Measurements from ENCODE around the gene GRPEL1. TPM values are rescaled to one million over a fixed set of nuclear protein-coding genes. Genes with fewer than 3 reads are reported as not detected.
"Not testable (repeated sequence)": the region's sequence is repeated elsewhere in the genome, so short reads cannot be mapped to it uniquely, and the experiment has no call there.

Gene GRPEL1
- total and polyA plus RNA-seq, 3 experiments from 2014 or later: 54.8 to 94.5 (median 94.0) TPM

DNA sequence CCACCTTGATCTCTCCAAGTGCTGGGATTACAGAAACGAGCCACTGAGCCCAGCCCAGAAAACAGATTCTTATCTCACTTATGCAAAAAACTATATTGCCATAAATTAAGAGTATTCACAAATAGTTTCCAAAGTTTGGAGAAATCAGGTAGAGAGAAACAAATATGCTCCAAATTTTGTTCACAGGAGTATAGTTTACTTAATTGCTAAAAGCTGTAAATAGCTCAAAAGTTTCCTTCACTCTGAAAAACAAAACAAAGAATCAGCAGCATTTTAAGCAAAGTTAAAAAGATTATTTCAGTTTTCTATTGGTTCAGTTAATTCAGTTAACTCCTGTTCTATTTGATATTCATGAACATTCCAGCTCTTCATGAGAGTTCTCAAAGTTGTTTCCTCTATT is 18.5 kb upstream of the GRPEL1 start:
- Histone ChIP-seq H3K4me1 (ENCODE audit: insufficient read depth, low read length) (no peaks in the 10 kb centered on the region), H3K4me3 (ENCODE audit: low read length) (no peak overlapping the region), H3K27ac (ENCODE audit: low read depth, low read length) (no peak overlapping the region), H3K9me3 (ENCODE audit: low read length) (no peaks in the 10 kb centered on the region), H3K36me3 (ENCODE audit: insufficient read depth, low read length) (no peaks in the 10 kb centered on the region), H3K27me3 (ENCODE audit: insufficient read depth, low read length, poor library complexity, severe bottlenecking) (peaks cover 27% of the 10 kb centered on the region)
- ChIA-PET CTCF (interaction anchor here (1.1 kb wide), 1 partner anchor 16 kb away, joined by 3 read pairs; no protein-coding TSS in a partner anchor), POLR2A (interaction anchor here (0.6 kb wide), 1 partner anchor 497 kb away, joined by 4 read pairs; no protein-coding TSS in a partner anchor)
- no peaks in the 10 kb centered on the region for H3K4me1 Mint-ChIP-seq
- H3K4me3 Mint-ChIP-seq: no peak overlapping the region
- H3K27me3 Mint-ChIP-seq: peaks cover 14 to 74% of the 10 kb centered on the region in 2 donors
- no peak for DNase-seq
- H3K9me3 Mint-ChIP-seq: peaks cover 0 to 7% (median 4%) of the 10 kb centered on the region in 5 donors
- H3K27ac Mint-ChIP-seq: no peak overlapping the region
- H3K36me3 Mint-ChIP-seq: peaks cover 0 to 5% (median under 1%) of the 10 kb centered on the region in 3 donors

DNA sequence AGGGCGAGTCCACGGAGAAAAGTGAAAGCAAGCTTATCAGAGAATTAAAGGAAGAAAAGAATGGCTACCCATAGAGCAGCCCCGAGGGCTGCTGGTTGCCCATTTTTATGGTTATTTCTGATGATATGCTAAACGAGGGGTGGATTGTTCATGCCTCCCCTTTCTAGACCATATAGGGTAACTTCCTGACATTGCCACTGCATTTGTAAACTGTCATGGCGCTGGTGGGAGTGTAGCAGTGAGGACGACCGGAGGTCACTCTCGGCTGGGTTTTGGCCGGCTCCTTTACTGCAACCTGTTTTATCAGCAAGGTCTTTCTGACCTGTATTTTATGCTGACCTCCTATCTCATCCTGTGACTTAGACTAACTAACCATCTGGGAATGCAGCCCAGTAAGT is 16.7 kb upstream of the GRPEL1 start:
- POLR2A ChIA-PET; H3K4me3 Mint-ChIP-seq; H3K27ac Mint-ChIP-seq; H3K9me3 Mint-ChIP-seq; H3K27ac ChIP-seq (ENCODE audit: low read depth, low read length); H3K36me3 Mint-ChIP-seq; H3K4me3 ChIP-seq (ENCODE audit: low read length); H3K9me3 ChIP-seq (ENCODE audit: low read length); H3K36me3 ChIP-seq (ENCODE audit: insufficient read depth, low read length); H3K4me1 ChIP-seq (ENCODE audit: insufficient read depth, low read length); H3K4me1 Mint-ChIP-seq; DNase-seq: not testable (repeated sequence)
- peaks cover 10 to 77% of the 10 kb centered on the region in 2 donors for H3K27me3 Mint-ChIP-seq
- H3K27me3 ChIP-seq (ENCODE audit: insufficient read depth, low read length, poor library complexity, severe bottlenecking): peaks cover 27% of the 10 kb centered on the region
- CTCF ChIA-PET: interaction anchor here (1.2 to 1.5 kb wide), 2 partner anchors 16 to 18 kb away, joined by 3 to 4 read pairs; partner anchors contain the start of gene GRPEL1

DNA sequence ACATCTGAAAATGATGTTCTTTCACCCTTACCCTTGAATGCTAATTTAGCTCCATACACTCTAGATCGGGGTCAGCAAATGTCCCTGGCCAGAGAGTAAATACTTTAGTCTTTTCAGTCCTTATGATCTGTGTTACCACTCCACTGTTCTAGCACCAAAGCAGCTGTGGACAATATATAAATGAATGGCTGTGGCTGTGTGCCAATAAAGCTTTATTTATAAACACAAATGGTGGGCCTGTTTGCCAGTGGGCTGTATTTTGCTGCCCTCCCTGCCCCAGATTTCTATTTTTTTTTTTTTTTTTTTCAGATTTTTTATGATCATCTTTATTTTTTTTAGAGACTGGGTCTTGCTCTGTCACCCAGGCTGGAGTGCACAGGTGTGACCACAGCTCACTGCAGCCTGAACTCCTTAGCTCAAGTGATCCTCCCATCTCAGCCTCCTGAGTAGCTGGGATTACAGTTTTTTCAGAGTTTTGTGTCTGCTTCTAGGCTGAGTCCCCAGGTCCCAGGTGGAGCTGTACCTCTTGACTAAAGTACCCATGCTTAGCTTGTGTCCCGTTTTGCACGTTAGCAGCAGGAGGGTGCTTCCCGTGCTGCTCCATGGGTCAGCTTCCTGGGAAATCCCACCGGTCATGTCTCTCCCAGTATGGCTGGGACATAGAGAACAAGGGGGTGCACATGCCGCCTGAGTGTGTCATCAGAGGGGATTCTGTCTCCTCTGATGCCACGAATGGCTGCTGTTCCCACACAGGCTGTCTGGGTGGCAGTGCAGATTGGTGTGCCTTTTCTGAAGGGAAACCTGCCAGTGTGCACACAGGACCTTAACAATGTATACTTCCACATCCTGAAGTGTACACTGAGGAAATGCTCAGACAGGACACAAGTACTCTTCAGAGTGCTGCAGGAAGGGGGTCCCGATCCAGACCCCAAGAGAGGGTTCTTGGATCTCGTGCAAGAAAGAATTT is 16.0 kb upstream of the GRPEL1 start:
- Histone ChIP-seq H3K4me3 (ENCODE audit: low read length) (no peak overlapping the region), H3K9me3 (ENCODE audit: low read length) (no peaks in the 10 kb centered on the region), H3K36me3 (ENCODE audit: insufficient read depth, low read length) (no peaks in the 10 kb centered on the region), H3K4me1 (ENCODE audit: insufficient read depth, low read length) (no peaks in the 10 kb centered on the region), H3K27me3 (ENCODE audit: insufficient read depth, low read length, poor library complexity, severe bottlenecking) (peaks cover 27% of the 10 kb centered on the region), H3K27ac (ENCODE audit: low read depth, low read length) (no peak overlapping the region)
- POLR2A ChIA-PET: interaction anchor here (0.6 to 0.7 kb wide), 2 partner anchors 8 to 40 kb away, joined by 5 to 6 read pairs; no protein-coding TSS in a partner anchor
- CTCF ChIA-PET: interaction anchor here (1.0 to 1.1 kb wide), 3 partner anchors 16 to 45 kb away, joined by 3 to 4 read pairs (median 4); partner anchors contain the start of gene GRPEL1
- H3K36me3 Mint-ChIP-seq: peaks cover 0 to 5% (median 0%) of the 10 kb centered on the region in 3 donors
- peaks cover 10 to 74% of the 10 kb centered on the region in 2 donors for H3K27me3 Mint-ChIP-seq
- no peak overlapping the region for H3K4me3 Mint-ChIP-seq
- DNase-seq: no peak
- H3K4me1 Mint-ChIP-seq: no peaks in the 10 kb centered on the region
- peaks cover 0 to 8% (median 4%) of the 10 kb centered on the region in 5 donors for H3K9me3 Mint-ChIP-seq
- no peak overlapping the region for H3K27ac Mint-ChIP-seq

DNA sequence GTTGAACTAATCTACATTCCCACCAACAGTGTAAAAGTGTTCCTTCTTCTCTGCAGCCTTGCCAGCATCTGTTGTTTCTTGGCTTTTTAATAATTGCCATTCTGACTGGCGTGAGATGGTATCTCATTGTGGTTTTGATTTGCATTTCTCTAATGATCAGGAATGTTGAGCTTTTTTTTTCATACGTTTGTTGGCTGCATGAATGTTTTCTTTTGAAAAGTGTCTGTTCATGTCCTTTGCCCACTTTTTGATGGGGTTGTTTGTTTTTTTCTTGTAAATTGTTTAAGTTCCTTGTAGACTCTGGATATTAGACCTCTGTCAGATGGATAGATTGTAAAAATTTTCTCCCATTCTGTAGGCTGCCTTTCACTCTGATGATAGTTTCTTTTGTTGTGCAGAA is 12.0 kb upstream of the GRPEL1 start:
- H3K36me3 Mint-ChIP-seq: not testable (repeated sequence)

DNA sequence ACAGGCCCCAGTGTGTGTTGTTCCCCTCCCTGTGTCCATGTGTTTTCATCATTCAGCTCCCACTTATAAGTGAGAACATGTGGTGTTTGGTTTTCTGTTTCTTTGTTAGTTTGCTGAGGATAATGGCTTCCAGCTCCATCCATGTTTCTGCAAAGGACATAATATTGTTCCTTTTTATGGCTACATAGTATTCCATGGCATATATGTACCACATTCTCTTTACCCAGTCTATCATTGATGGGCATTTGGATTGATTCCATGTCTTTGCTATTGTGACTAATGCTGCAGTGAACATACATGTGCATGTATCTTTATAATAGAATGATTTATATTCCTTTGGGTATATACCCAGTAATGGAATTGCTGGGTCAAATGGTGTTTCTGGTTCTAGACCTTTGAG is 11.6 kb upstream of the GRPEL1 start:
- not testable (repeated sequence) for H3K36me3 Mint-ChIP-seq; H3K4me1 ChIP-seq (ENCODE audit: insufficient read depth, low read length)

More for the DNA sequence above, 12.0 kb upstream of the GRPEL1 start:
- H3K4me3 Mint-ChIP-seq; H3K4me1 Mint-ChIP-seq; H3K36me3 ChIP-seq (ENCODE audit: insufficient read depth, low read length); POLR2A ChIA-PET; H3K4me1 ChIP-seq (ENCODE audit: insufficient read depth, low read length); DNase-seq; H3K27ac ChIP-seq (ENCODE audit: low read depth, low read length); H3K9me3 Mint-ChIP-seq; H3K27ac Mint-ChIP-seq; H3K9me3 ChIP-seq (ENCODE audit: low read length); H3K4me3 ChIP-seq (ENCODE audit: low read length): not testable (repeated sequence)
- peaks cover 14% of the 10 kb centered on the region for H3K27me3 ChIP-seq (ENCODE audit: insufficient read depth, low read length, poor library complexity, severe bottlenecking)
- CTCF ChIA-PET: interaction anchor here (1.3 kb wide), 1 partner anchor 9 kb away, joined by 4 read pairs; no protein-coding TSS in a partner anchor
- peaks cover 14 to 51% of the 10 kb centered on the region in 2 donors for H3K27me3 Mint-ChIP-seq

DNA sequence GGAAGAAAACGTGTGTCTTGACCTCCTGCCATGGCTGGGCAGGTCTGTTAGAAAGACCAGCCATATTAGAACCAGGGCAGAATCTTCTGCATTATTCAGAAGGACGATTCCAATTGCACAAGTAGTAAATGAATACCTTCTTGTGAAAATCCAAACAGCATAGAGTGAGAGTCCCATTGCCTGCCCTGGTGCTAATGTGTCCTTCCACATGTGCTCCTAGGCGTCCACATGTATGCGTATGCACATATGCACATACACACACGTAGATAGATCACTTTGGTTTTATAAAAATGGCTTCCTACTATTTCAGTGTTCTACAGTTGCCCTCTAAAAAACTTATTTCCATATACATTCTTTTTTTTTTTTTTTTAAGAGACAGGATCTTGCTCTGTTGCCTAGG is 10.2 kb upstream of the GRPEL1 start:
- no peak overlapping the region for H3K27ac Mint-ChIP-seq
- Histone ChIP-seq H3K4me1 (ENCODE audit: insufficient read depth, low read length) (no peaks in the 10 kb centered on the region), H3K9me3 (ENCODE audit: low read length) (no peaks in the 10 kb centered on the region), H3K27me3 (ENCODE audit: insufficient read depth, low read length, poor library complexity, severe bottlenecking) (peaks cover under 1% of the 10 kb centered on the region), H3K36me3 (ENCODE audit: insufficient read depth, low read length) (no peaks in the 10 kb centered on the region), H3K4me3 (ENCODE audit: low read length) (no peak overlapping the region), H3K27ac (ENCODE audit: low read depth, low read length) (no peak overlapping the region)
- H3K36me3 Mint-ChIP-seq: no peaks in the 10 kb centered on the region
- no peak for DNase-seq
- no peak overlapping the region for H3K4me3 Mint-ChIP-seq
- peaks cover 4 to 37% of the 10 kb centered on the region in 2 donors for H3K27me3 Mint-ChIP-seq
- no peaks in the 10 kb centered on the region for H3K4me1 Mint-ChIP-seq
- ChIA-PET CTCF (no interaction called here), POLR2A (no interaction called here)
- peaks cover 0 to 4% (median 0%) of the 10 kb centered on the region in 5 donors for H3K9me3 Mint-ChIP-seq

More for the DNA sequence above, 11.6 kb upstream of the GRPEL1 start:
- POLR2A ChIA-PET; H3K4me3 ChIP-seq (ENCODE audit: low read length); H3K36me3 ChIP-seq (ENCODE audit: insufficient read depth, low read length); H3K27ac Mint-ChIP-seq; DNase-seq; H3K9me3 ChIP-seq (ENCODE audit: low read length); H3K9me3 Mint-ChIP-seq; H3K4me1 Mint-ChIP-seq; H3K4me3 Mint-ChIP-seq; H3K27ac ChIP-seq (ENCODE audit: low read depth, low read length): not testable (repeated sequence)
- H3K27me3 Mint-ChIP-seq: peaks cover 11 to 48% of the 10 kb centered on the region in 2 donors
- peaks cover 13% of the 10 kb centered on the region for H3K27me3 ChIP-seq (ENCODE audit: insufficient read depth, low read length, poor library complexity, severe bottlenecking)
- CTCF ChIA-PET: interaction anchor here (0.8 kb wide), 1 partner anchor 8 kb away, joined by 3 read pairs; no protein-coding TSS in a partner anchor

DNA sequence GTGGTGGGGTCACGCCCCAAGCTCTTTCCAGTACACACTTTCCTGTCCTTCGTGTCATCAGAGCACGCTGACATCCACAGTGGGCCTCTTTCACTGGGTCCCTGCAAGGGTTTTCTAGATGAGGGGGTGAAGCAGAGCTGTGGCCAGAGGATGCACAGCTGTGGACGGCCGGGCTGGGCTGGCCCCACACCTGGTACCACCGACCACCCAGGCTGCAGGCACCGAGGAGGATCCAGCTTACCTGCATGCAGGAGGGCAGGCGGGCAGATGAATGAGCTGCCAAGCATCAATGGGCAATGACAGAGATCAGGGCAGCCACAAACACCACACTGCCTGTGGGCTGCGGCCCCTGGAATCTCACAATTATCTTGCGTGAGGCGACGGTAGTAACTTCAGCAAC is 9.5 kb upstream of the GRPEL1 start:
- H3K27me3 ChIP-seq (ENCODE audit: insufficient read depth, low read length, poor library complexity, severe bottlenecking): no peaks in the 10 kb centered on the region
- H3K4me3 ChIP-seq (ENCODE audit: low read length): no peak overlapping the region
- H3K9me3 ChIP-seq (ENCODE audit: low read length): no peaks in the 10 kb centered on the region
- no peaks in the 10 kb centered on the region for H3K36me3 ChIP-seq (ENCODE audit: insufficient read depth, low read length)
- no peak overlapping the region for H3K27ac ChIP-seq (ENCODE audit: low read depth, low read length)
- ChIA-PET CTCF (no interaction called here), POLR2A (no interaction called here)
- Mint-ChIP-seq H3K27me3 (peaks cover 4 to 33% of the 10 kb centered on the region in 2 donors), H3K9me3 (peaks cover 0 to 4% (median 0%) of the 10 kb centered on the region in 5 donors), H3K27ac (no peak overlapping the region), H3K36me3 (no peaks in the 10 kb centered on the region), H3K4me3 (no peak overlapping the region), H3K4me1 (no peaks in the 10 kb centered on the region)
- DNase-seq: no peak
- H3K4me1 ChIP-seq (ENCODE audit: insufficient read depth, low read length): no peaks in the 10 kb centered on the region

DNA sequence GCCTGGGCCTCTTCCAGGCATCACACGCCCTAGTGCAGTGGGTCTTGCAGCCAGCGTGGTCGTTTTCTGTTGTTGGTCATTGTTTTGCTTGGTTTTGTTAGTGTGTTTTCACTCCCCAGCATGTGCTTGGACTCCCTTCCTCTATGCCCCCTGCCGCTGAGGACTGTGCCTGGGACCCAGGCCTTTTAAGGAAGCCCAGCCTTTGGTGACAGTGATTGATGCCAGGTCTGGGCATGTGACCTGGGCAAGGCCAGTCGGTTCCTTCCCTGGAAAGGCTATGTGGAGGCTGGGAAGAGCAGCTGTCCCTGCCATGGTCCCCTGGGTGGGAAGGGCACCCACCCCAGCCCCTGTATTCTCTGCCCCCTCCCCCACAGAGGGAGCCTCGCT is 8.8 kb upstream of the GRPEL1 start:
- no peaks in the 10 kb centered on the region for H3K9me3 ChIP-seq (ENCODE audit: low read length)
- no peaks in the 10 kb centered on the region for H3K27me3 ChIP-seq (ENCODE audit: insufficient read depth, low read length, poor library complexity, severe bottlenecking)
- Mint-ChIP-seq H3K27me3 (peaks cover 4 to 27% of the 10 kb centered on the region in 2 donors), H3K4me1 (no peaks in the 10 kb centered on the region), H3K4me3 (no peak overlapping the region), H3K9me3 (peaks cover 0 to 4% (median 0%) of the 10 kb centered on the region in 5 donors), H3K36me3 (no peaks in the 10 kb centered on the region), H3K27ac (no peak overlapping the region)
- ChIA-PET POLR2A (no interaction called here), CTCF (no interaction called here)
- no peak overlapping the region for H3K4me3 ChIP-seq (ENCODE audit: low read length)
- no peaks in the 10 kb centered on the region for H3K4me1 ChIP-seq (ENCODE audit: insufficient read depth, low read length)
- no peak overlapping the region for H3K27ac ChIP-seq (ENCODE audit: low read depth, low read length)
- no peak for DNase-seq
- H3K36me3 ChIP-seq (ENCODE audit: insufficient read depth, low read length): no peaks in the 10 kb centered on the region
